Activated naive CD8-positive, alpha-beta T cell treated with anti-CD3 and anti-CD28 coated beads for 36 hours (primary cell): ENCODE data around the gene PSMB8. TPM values are rescaled to one million over a fixed set of nuclear protein-coding genes. Genes with fewer than 3 reads are reported as not detected.

ENCODE experiments used
- DNase-seq: peaks from one replicate; pipeline ENCODE4 v3.0.0; 2021
- H3K27ac Mint-ChIP-seq: one replicate; pipeline ENCODE4 v1.8.0; 2022; ENCODE audit warnings: mild to moderate bottlenecking, moderate library complexity, mixed read lengths
- H3K27me3 Mint-ChIP-seq: one replicate; pipeline ENCODE4 v1.8.0; 2022; ENCODE audit warnings: mild to moderate bottlenecking, mixed read lengths
- H3K36me3 Mint-ChIP-seq: one replicate; pipeline ENCODE4 v1.8.0; 2021; ENCODE audit warnings: mild to moderate bottlenecking, mixed read lengths
- H3K4me1 Mint-ChIP-seq: one replicate; pipeline ENCODE4 v1.8.0; 2021; ENCODE audit warnings: mixed read lengths
- H3K4me3 Mint-ChIP-seq: one replicate; pipeline ENCODE4 v1.8.0; 2022; ENCODE audit warnings: mild to moderate bottlenecking, moderate library complexity, mixed read lengths
- H3K9me3 Mint-ChIP-seq: one replicate; pipeline ENCODE4 v1.8.0; 2022; ENCODE audit warnings: mixed read lengths
- total RNA-seq, 2 experiments: library from RNA; stranded (reverse); gene quantifications; one replicate each; pipeline ENCODE4 v1.2.3, GENCODE V29; 2021

The PSMB8 gene
- total RNA-seq, 2 experiments from 2014 or later, result 385 to 393 TPM

DNA sequence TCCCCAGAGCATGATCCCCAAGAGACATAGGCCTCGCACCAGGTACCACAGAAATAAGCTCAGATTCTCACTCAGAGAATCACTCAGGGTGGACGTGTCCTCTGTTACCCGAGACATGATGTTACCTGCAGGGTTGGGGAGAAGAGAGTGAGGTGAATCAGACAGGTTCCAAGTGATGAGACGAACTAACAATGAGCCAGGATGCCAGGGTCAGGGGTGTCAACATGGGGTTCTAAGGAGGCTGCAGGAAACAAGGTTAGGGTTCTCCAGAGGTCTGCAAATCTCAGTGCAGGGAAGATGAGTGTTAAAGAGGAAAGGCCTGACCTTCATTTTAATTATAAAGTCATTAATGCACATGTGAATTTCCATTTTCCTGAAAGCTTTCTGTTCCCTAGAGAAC lies 7.2 kb upstream of the PSMB8 start:
- no peaks in the 10 kb centered on the region for H3K27me3 Mint-ChIP-seq
- no peak for DNase-seq
- H3K36me3 Mint-ChIP-seq, result peaks cover 88% of the 10 kb centered on the region
- H3K4me1 Mint-ChIP-seq, result peaks cover 60% of the 10 kb centered on the region
- peak overlapping the region; percentile 100 for H3K27ac Mint-ChIP-seq
- no peaks in the 10 kb centered on the region for H3K9me3 Mint-ChIP-seq
- H3K4me3 Mint-ChIP-seq, result peak overlapping the region; percentile 99

DNA sequence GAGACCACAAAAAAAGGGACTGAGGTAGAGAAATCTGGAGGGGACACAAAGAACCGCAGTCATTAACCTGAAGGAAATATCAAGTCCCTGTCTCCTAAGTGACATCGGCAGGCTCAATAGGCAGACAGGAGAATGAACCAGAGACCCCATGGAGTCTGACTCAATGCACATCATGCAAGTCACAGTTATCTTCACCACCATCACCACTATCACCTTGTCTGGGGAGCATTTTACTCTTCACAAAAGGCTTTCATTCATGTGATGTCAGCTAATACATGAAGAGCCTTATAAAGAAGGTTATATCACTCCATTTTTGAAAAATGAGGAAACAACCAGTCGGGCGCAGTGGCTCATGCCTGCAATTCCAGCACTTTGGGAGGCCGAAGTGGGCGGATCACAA lies 5.3 kb upstream of the PSMB8 start:
- Mint-ChIP-seq H3K4me1 (peaks cover 65% of the 10 kb centered on the region), H3K4me3 (peak overlapping the region; percentile 94), H3K36me3 (peaks cover 87% of the 10 kb centered on the region), H3K27me3 (peaks cover 1% of the 10 kb centered on the region), H3K9me3 (no peaks in the 10 kb centered on the region), H3K27ac (peak overlapping the region; percentile 99)
- no peak for DNase-seq

DNA sequence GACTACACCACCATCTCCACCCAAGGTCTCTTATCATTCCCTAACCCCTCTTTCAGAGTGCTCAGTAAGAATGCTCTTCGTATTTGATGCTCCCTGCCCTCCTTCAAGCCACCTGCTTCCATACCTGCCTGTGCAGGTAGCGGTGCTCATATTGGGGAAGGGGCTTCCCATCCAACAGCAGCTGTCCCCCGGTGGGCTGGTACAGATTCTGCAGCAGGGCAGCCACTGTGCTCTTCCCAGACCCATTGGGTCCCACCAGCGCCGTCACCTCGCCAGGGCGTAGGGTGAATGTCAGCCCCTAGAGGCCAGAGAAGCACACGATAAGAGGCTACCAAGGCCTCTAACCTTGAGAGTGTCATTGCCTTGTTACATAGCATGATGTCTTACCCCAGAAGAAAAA lies 3.9 kb upstream of the PSMB8 start:
- Mint-ChIP-seq H3K36me3 (peaks cover 96% of the 10 kb centered on the region), H3K27ac (peak overlapping the region; percentile 99), H3K4me3 (peak overlapping the region; percentile 94), H3K9me3 (no peaks in the 10 kb centered on the region), H3K27me3 (peaks cover 3% of the 10 kb centered on the region), H3K4me1 (peaks cover 68% of the 10 kb centered on the region)
- DNase-seq, result no peak

DNA sequence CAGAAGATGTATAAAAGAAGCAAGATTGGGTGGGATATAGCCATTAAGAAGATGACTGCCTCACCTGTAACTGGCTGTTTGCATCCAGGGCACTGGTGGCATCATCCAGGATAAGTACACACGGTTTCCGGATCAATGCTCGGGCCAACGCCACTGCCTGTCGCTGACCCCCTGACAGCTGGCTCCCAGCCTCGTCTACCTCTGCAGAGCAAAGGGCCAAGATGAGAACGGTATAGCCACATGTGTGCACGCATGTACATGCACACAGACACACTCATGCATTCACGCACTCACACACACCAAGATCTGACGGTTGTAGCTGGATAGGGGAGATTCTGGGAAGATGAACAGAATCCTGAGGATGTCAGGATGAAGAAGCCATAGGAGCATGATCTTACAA lies 3.2 kb upstream of the PSMB8 start:
- H3K27me3 Mint-ChIP-seq, result peaks cover 3% of the 10 kb centered on the region
- H3K4me3 Mint-ChIP-seq, result peak overlapping the region; percentile 94
- no peaks in the 10 kb centered on the region for H3K9me3 Mint-ChIP-seq
- DNase-seq, result no peak
- H3K4me1 Mint-ChIP-seq, result peaks cover 72% of the 10 kb centered on the region
- H3K36me3 Mint-ChIP-seq, result peaks cover 96% of the 10 kb centered on the region
- peak overlapping the region; percentile 99 for H3K27ac Mint-ChIP-seq

DNA sequence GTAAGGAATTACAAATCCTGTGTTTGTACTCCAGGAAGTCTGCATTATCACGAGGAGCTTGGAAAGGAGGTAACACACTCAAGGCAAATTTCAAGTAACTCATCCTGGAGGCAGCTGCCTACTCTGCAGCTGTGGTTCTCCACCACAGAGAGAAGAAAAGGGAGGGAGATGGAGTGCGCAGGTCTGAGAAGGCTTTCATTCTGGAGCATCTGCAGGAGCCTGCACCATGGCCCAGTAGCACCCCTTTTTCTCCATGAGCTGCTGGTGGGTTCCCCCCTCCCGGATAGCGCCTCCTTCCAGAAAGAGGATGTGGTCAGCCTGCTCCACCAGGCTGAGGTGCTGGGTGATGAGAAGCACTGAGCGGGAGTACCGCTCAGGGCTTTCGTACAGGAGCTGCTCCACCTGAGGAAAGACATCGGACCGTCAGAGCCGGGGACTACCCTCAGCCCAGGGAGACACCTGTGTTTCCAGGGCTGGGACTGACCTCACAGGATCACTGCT lies 1.6 kb upstream of the PSMB8 start:
- peaks cover 3% of the 10 kb centered on the region for H3K27me3 Mint-ChIP-seq
- peak overlapping the region; percentile 94 for H3K4me3 Mint-ChIP-seq
- DNase-seq, result peak; percentile 67
- H3K4me1 Mint-ChIP-seq, result peaks cover 74% of the 10 kb centered on the region
- H3K9me3 Mint-ChIP-seq, result peaks cover 1% of the 10 kb centered on the region
- H3K36me3 Mint-ChIP-seq, result peaks cover 95% of the 10 kb centered on the region
- peak overlapping the region; percentile 99 for H3K27ac Mint-ChIP-seq

DNA sequence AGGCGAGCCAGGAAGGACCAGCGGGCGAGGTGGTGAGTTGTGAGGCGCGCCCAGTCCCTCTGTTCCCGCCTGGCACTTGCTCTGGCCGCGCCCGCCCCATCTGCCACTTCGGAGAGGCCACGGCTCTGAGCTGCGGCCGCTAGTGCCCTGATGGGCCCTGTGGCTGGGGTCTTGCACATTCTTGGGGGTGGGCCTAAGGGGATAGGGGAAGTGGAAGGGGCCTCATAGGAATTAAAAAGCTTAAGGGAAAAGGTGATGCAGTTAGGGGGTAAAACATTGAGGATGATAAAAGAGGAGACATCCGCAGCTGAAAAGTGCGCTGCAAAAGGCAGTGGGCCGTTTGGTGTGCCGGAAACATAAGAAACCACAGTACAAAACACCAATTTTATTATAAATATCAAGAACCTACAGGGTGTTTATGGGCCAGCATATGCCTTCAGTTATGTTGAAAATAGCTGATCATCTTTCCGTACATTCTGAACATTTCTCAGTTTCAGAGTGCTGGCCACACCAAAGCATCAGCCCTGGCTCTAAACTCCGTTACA lies 1.1 kb upstream of the PSMB8 start:
- peaks cover 1% of the 10 kb centered on the region for H3K9me3 Mint-ChIP-seq
- H3K27me3 Mint-ChIP-seq, result peaks cover 3% of the 10 kb centered on the region
- peak overlapping the region; percentile 99 for H3K27ac Mint-ChIP-seq
- no peak for DNase-seq
- H3K4me1 Mint-ChIP-seq, result peaks cover 74% of the 10 kb centered on the region
- peak overlapping the region; percentile 94 for H3K4me3 Mint-ChIP-seq
- peaks cover 95% of the 10 kb centered on the region for H3K36me3 Mint-ChIP-seq

DNA sequence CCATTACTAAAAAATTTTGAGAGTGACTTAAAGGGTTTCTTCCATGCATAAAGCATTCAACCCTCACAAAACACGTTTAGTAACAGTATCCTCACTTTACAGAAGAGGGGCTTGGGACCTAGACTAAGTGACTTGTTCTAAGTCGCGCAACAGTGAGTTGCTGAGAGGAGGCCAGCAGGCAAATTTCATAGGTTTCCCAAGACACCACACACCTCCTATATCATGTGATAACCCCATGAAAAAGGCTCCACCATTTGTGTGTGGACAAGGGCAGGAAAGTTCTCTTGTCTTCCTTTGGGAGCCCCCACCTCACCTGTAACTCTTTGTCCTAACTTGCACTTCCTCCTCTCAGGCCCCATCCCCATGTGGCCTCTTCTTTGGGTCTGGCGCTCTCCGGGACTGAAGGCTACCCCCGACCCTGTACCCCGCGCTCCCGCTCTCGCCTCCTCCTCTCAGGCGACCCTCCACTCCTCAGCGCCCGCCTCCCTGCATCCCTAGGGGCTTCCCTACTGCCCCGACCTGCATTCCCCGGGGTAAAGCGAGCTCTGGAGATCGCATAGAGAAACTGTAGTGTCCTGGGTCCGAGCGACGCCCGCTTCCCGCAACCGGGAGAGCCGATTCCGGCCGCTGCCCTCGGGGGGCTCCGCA lies 392 bp downstream of the PSMB8 start:
- H3K27me3 Mint-ChIP-seq, result peaks cover 3% of the 10 kb centered on the region
- H3K4me3 Mint-ChIP-seq, result peak overlapping the region; percentile 94
- peaks cover 1% of the 10 kb centered on the region for H3K9me3 Mint-ChIP-seq
- peaks cover 92% of the 10 kb centered on the region for H3K36me3 Mint-ChIP-seq
- H3K4me1 Mint-ChIP-seq, result peaks cover 72% of the 10 kb centered on the region
- no peak for DNase-seq
- H3K27ac Mint-ChIP-seq, result peak overlapping the region; percentile 99

DNA sequence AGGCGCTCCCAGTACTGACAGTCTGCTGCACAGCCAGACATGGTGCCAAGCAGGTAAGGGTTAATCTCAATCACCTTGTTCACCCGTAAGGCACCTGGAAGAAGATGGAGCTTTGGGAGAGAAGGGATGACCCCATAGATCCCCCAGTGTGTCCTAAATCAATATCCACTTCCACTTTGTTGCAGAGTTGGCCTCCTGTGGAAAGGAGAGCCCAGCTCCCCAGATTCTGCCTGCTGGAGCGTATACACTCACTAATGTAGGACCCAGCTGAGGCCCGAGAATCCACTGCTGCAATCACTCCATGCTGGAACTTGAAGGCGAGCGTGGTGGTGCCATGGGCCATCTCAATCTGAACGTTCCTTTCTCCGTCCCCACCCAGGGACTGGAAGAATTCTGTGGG lies 1.2 kb downstream of the PSMB8 start:
- DNase-seq, result no peak
- H3K9me3 Mint-ChIP-seq, result peaks cover 1% of the 10 kb centered on the region
- peak overlapping the region; percentile 94 for H3K4me3 Mint-ChIP-seq
- H3K36me3 Mint-ChIP-seq, result peaks cover 85% of the 10 kb centered on the region
- H3K27ac Mint-ChIP-seq, result peak overlapping the region; percentile 99
- H3K4me1 Mint-ChIP-seq, result peaks cover 66% of the 10 kb centered on the region
- H3K27me3 Mint-ChIP-seq, result peaks cover 3% of the 10 kb centered on the region

DNA sequence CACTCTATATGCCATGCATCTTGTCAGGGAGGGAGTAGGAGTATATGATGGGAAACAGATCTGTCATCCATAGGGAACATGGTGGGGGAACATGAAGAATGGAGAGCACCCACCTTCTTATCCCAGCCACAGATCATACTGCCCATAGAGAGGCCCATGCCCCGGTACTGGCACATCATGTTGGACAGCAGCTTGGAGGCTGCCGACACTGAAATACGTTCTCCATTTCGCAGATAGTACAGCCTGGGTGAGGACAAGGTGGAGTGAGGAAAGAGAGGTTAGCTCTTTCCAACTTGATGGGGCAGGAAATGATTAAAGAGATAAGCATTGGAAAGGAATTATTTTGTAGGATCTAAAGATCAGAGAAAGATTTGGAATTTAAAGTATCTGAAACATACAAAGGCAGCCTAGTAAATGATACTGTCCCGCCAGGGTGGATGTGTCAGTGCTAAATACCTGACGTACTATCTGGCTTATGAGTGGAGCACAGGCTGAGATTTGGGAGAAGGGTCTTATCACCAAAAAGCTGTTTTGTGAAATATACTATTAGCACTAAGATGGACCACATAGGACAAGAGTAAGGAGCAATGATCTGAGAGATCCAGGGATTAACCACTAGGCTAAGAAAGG lies 1.7 kb downstream of the PSMB8 start:
- peak overlapping the region; percentile 99 for H3K27ac Mint-ChIP-seq
- peaks cover 1% of the 10 kb centered on the region for H3K9me3 Mint-ChIP-seq
- peak overlapping the region; percentile 94 for H3K4me3 Mint-ChIP-seq
- peaks cover 85% of the 10 kb centered on the region for H3K36me3 Mint-ChIP-seq
- DNase-seq, result no peak
- peaks cover 3% of the 10 kb centered on the region for H3K27me3 Mint-ChIP-seq
- H3K4me1 Mint-ChIP-seq, result peaks cover 60% of the 10 kb centered on the region

DNA sequence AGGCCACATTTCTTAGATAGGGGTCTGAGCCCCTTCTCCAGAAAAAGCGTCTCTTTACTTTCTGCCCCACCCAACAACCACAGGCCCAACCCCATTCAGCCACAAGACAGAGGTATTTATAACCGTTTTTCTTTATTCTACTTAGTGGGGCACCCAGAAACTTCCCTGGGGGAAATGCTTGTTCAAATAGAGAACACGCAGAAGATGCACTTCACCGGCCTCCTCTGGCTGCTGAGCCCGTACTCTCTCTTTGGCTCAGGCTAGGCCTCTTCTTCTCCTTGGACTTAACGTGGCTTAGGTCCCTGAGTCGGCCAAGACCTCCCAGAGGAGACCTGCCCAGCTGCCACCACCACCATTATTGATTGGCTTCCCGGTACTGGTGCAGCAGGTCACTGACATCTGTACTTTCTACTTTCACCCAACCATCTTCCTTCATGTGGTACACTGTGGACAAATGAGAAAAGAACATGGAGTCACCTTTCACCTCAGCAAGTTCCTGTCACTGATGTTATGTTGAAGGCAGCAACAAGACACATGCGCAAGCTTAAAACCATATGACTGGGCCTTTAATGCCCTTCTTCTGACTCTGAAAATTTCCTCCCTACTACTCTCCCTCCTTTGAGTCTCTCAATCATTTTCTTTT lies 3.1 kb downstream of the PSMB8 start:
- peaks cover 3% of the 10 kb centered on the region for H3K27me3 Mint-ChIP-seq
- peak overlapping the region; percentile 99 for H3K27ac Mint-ChIP-seq
- peak; percentile 61 for DNase-seq
- H3K36me3 Mint-ChIP-seq, result peaks cover 87% of the 10 kb centered on the region
- H3K4me3 Mint-ChIP-seq, result peak overlapping the region; percentile 94
- peaks cover 1% of the 10 kb centered on the region for H3K9me3 Mint-ChIP-seq
- H3K4me1 Mint-ChIP-seq, result peaks cover 63% of the 10 kb centered on the region

DNA sequence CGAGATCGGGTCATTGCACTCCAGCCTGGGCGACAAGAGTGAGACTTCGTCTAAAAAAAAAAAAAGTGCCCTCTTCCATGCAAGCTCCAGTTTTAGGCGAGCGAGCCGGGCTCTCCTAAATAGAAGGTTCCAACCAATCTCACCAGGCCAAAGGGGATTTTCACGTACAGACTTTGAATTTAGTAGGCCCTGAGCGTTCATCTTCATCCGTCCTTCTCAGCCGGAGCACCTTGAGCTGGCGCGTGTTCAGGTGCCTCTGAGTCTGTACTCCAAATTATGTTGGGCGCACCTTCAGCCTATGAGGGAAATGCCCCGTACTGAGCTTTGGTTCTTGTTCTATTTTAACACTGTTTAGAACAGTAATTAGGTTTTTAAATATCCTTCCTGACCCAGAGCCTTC lies 4.5 kb downstream of the PSMB8 start:
- DNase-seq, result no peak
- H3K27ac Mint-ChIP-seq, result peak overlapping the region; percentile 99
- H3K9me3 Mint-ChIP-seq, result peaks cover 1% of the 10 kb centered on the region
- peaks cover 66% of the 10 kb centered on the region for H3K4me1 Mint-ChIP-seq
- peaks cover 88% of the 10 kb centered on the region for H3K36me3 Mint-ChIP-seq
- peaks cover 3% of the 10 kb centered on the region for H3K27me3 Mint-ChIP-seq
- H3K4me3 Mint-ChIP-seq, result peak overlapping the region; percentile 83

DNA sequence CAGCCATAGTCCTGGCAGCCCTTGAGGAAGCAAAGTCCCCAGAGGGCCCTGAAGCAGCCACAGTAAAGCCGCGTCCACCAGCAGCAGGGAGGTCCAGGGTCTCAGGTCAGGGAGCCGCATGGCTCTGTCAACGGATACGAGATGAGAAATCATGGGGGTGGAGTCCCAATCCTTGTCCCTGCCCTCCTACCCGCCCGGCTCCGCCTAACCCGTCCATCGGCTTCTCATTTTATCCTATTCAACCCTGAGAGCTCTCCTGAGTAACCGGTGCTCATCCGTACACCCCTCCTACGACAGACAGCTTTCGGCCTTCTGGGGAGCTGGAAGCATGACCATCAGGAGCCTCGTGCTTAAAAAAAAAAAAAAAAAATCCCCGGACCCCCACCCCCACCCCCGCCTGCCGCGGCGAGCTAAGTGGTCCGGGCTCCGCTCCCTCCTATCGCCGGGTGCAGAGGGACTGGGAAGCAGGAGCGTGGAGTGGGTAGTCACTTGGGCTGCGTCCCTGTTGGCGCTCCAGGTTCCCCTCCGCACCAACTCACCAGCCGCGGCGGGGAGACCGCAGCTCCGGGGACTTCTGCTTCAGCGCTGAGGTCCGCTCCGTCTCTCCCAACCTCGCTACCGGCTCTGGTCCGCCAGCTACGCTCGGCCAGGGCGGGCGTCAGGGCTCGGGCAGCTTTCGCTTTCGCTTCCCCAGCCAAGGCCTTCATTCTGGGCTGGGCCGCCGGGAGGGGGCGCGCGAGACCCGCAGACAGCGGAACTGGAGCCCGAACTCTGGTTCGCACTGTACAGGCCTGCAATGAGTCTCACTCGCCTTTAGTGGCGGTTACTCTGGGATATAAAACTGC lies 5.5 kb downstream of the PSMB8 start, which contains the start of gene TAP2:
TAP2 (minus strand) TSS at position 626 of the 845 bp plus-strand sequence; CDS start at position 120, 506 bp downstream.
- DNase-seq, result peak; percentile 98
- H3K27me3 Mint-ChIP-seq, result no peaks in the 10 kb centered on the region
- peaks cover 75% of the 10 kb centered on the region for H3K4me1 Mint-ChIP-seq
- H3K36me3 Mint-ChIP-seq, result peaks cover 88% of the 10 kb centered on the region
- H3K27ac Mint-ChIP-seq, result peak within 1 kb of the TSS; percentile 99
- peaks cover 1% of the 10 kb centered on the region for H3K9me3 Mint-ChIP-seq
- peak within 1 kb of the TSS; percentile 83 for H3K4me3 Mint-ChIP-seq

DNA sequence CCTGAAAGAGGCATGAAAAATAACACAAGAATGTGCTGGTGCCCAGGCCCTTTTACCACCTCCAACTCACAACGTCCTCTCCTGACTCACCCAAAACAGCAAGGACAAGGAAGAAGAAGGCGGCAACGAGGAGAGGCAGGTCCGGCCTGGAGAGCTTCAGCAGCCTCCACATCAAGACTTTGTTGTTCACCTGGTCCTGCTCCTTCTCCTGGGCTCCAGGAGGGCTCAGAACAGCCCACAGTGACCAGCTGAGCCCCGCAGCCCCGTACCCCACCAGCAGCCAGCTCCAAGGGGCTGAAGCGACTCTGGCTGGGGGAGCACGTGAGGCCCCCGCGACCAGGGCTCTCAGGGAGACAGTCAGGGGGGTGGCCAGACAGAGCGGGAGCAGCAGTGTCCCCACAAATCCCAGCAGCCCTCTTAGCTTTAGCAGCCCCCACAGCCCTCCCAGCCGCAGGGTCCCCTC lies 6.2 kb downstream of the PSMB8 start:
- Mint-ChIP-seq H3K4me1 (peaks cover 77% of the 10 kb centered on the region), H3K27ac (peak overlapping the region; percentile 99), H3K27me3 (no peaks in the 10 kb centered on the region), H3K9me3 (peaks cover 1% of the 10 kb centered on the region), H3K36me3 (peaks cover 88% of the 10 kb centered on the region), H3K4me3 (peak overlapping the region; percentile 83)
- DNase-seq, result no peak

DNA sequence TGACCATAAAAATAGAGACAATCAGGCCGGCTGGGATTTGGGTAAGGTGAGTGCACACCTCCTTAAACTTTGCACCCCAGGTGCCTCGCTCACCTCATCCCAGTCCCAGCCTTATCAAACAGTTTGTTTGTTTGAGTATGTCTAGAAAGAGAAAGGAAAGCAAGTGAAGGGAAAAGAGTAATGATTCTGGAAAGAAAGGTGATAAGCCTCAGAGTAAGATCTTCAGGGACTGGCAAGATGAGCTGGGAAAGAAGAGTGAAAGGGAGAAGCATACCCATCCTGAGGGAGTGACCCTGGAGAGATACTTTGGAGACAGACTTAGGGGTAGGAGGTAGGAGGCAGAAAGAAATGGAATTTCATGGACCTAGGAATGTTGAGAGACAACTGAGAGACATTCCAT lies 7.0 kb downstream of the PSMB8 start:
- H3K27ac Mint-ChIP-seq, result peak overlapping the region; percentile 99
- H3K4me3 Mint-ChIP-seq, result peak overlapping the region; percentile 83
- H3K36me3 Mint-ChIP-seq, result peaks cover 85% of the 10 kb centered on the region
- H3K9me3 Mint-ChIP-seq, result peaks cover 1% of the 10 kb centered on the region
- peaks cover 74% of the 10 kb centered on the region for H3K4me1 Mint-ChIP-seq
- no peaks in the 10 kb centered on the region for H3K27me3 Mint-ChIP-seq
- no peak for DNase-seq
